SK-N-SH treated with all-trans-retinoic acid at 6 μM for 48 hours (cell line): ENCODE data around the gene HMCN2.

Source experiments
- ATAC-seq: fragments of 200-7000 bp; cut with Tn5 transposase; 3 replicates; pipeline ENCODE4 v1.9.1; 2020; ENCODE audit warnings: mild to moderate bottlenecking, moderate library complexity
- ARNTL ChIP-seq: fragments of 450-650 bp; formaldehyde crosslinking; IDR thresholded peaks from 2 replicates; pipeline ENCODE4 v1.5.0; 2020; ENCODE audit warnings: low read depth, mild to moderate bottlenecking, moderate library complexity, borderline replicate concordance
- BACH2 ChIP-seq: fragments of 250-450 bp; sonication (Bioruptor Pico); IDR thresholded peaks from 2 replicates; pipeline ENCODE4 v1.9.0; 2021; ENCODE audit warnings: mild to moderate bottlenecking, borderline replicate concordance
- CREB5 ChIP-seq: fragments of 250-450 bp; sonication (Bioruptor Pico); IDR thresholded peaks from 2 replicates; pipeline ENCODE4 v1.5.1; 2020; ENCODE audit warnings: low read depth, mild to moderate bottlenecking, moderate library complexity
- CSDC2 ChIP-seq: fragments of 250-450 bp; sonication (Bioruptor Pico); IDR thresholded peaks from 2 replicates; pipeline ENCODE4 v1.5.0; 2020; ENCODE audit warnings: mild to moderate bottlenecking, moderate library complexity
- ESRRG ChIP-seq: fragments of 250-450 bp; sonication (Bioruptor Pico); IDR thresholded peaks from 2 replicates; pipeline ENCODE4 v1.6.1; 2021; ENCODE audit warnings: mild to moderate bottlenecking
- GLIS3 ChIP-seq: fragments of 250-450 bp; sonication (Bioruptor Pico); IDR thresholded peaks from 2 replicates; pipeline ENCODE4 v1.5.0; 2020; ENCODE audit warnings: mild to moderate bottlenecking, moderate library complexity
- ISL1 ChIP-seq: fragments of 250-450 bp; sonication (Bioruptor Pico); IDR thresholded peaks from 2 replicates; pipeline ENCODE4 v2.1.2; 2022; ENCODE audit warnings: mild to moderate bottlenecking, moderate library complexity
- OSR1 ChIP-seq: fragments of 250-450 bp; sonication (Bioruptor Pico); IDR thresholded peaks from 2 replicates; pipeline ENCODE4 v1.8.0; 2022; ENCODE audit warnings: moderate library complexity, mild to moderate bottlenecking, inconsistent platforms
- PATZ1 ChIP-seq: fragments of 250-450 bp; sonication (Bioruptor Pico); IDR thresholded peaks from 2 replicates; pipeline ENCODE4 v1.8.0; 2020; ENCODE audit warnings: mild to moderate bottlenecking, moderate library complexity, borderline replicate concordance
- POU6F1 ChIP-seq: fragments of 250-450 bp; sonication (Bioruptor Pico); IDR thresholded peaks from 2 replicates; pipeline ENCODE4 v1.8.0; 2021; ENCODE audit warnings: low read depth, mild to moderate bottlenecking, moderate library complexity, borderline replicate concordance
- PPARA ChIP-seq: fragments of 250-450 bp; sonication (Bioruptor Pico); IDR thresholded peaks from 2 replicates; pipeline ENCODE4 v1.5.0; 2020; ENCODE audit warnings: mild to moderate bottlenecking, borderline replicate concordance
- RARB ChIP-seq: fragments of 250-450 bp; sonication (Bioruptor Pico); IDR thresholded peaks from 2 replicates; pipeline ENCODE4 v1.8.0; 2021; ENCODE audit warnings: mild to moderate bottlenecking, moderate library complexity
- SNAI2 ChIP-seq: fragments of 250-450 bp; sonication (Bioruptor Pico); IDR thresholded peaks from 2 replicates; pipeline ENCODE4 v1.5.0; 2020; ENCODE audit warnings: mild to moderate bottlenecking, moderate library complexity
- TCF4 ChIP-seq: fragments of 250-450 bp; sonication (Bioruptor Pico); IDR thresholded peaks from 2 replicates; pipeline ENCODE4 v1.8.0; 2021; ENCODE audit warnings: mild to moderate bottlenecking, moderate library complexity, borderline replicate concordance
- TOX ChIP-seq: fragments of 250-450 bp; sonication (Bioruptor Pico); IDR thresholded peaks from 2 replicates; pipeline ENCODE4 v1.8.0; 2021; ENCODE audit warnings: mild to moderate bottlenecking, moderate library complexity, borderline replicate concordance
- ZC3H10 ChIP-seq: fragments of 250-450 bp; sonication (Bioruptor Pico); IDR thresholded peaks from 2 replicates; pipeline ENCODE4 v1.5.1; 2021; ENCODE audit warnings: mild to moderate bottlenecking, moderate library complexity
- ZFP3 ChIP-seq: fragments of 250-450 bp; sonication (Bioruptor Pico); IDR thresholded peaks from 2 replicates; pipeline ENCODE4 v1.5.0; 2020; ENCODE audit warnings: mild to moderate bottlenecking, moderate library complexity
- ZFP30 ChIP-seq: fragments of 450-650 bp; formaldehyde crosslinking; IDR thresholded peaks from 2 replicates; pipeline ENCODE4 v1.5.0; 2022; ENCODE audit warnings: mild to moderate bottlenecking, moderate library complexity
- ZNF565 ChIP-seq: fragments of 450-650 bp; formaldehyde crosslinking; conservative IDR thresholded peaks from 2 replicates; pipeline ENCODE4 v1.5.0; 2020; ENCODE audit warnings: low read depth, mild to moderate bottlenecking, moderate library complexity
- ZNF70 ChIP-seq: fragments of 450-650 bp; formaldehyde crosslinking; IDR thresholded peaks from 2 replicates; pipeline ENCODE4 v1.5.0; 2020; ENCODE audit warnings: mild to moderate bottlenecking, moderate library complexity
- ZNF8 ChIP-seq: fragments of 450-650 bp; formaldehyde crosslinking; IDR thresholded peaks from 2 replicates; pipeline ENCODE4 v1.5.0; 2020; ENCODE audit warnings: mild to moderate bottlenecking, moderate library complexity
- TF ChIP-seq, protein P1 (sequence below): fragments of 250-450 bp; sonication (Bioruptor Pico); IDR thresholded peaks from 2 replicates; pipeline ENCODE4 v1.5.0; 2020; ENCODE audit warnings: mild to moderate bottlenecking, moderate library complexity
- TF ChIP-seq, protein P2 (sequence below): fragments of 250-450 bp; sonication (Bioruptor Pico); IDR thresholded peaks from 2 replicates; pipeline ENCODE4 v1.5.1; 2021; ENCODE audit warnings: mild to moderate bottlenecking, moderate library complexity

HMCN2 gene

DNA sequence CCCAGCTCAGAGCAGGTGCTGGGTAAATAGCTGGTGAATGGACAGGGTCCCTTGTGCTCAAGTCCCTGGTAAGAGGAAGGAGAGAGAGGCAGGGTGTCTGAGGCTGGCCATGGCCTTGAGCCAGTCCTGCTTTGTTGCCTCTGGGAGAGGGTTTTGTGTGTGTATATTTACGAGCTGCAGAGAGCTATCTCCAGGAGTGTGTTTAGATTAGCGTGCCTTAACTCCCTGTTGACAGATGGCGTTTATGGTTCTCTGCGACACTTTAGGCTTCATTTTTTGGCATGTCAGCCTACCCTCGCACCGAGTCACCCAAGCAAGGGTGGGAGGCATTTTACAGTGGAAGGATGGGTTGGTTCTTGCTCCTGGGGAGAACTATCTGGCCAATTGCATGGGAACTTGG, 22.2 kb downstream of the HMCN2 start (continued):
- TF ChIP-seq CREB5 (no peak), ISL1 (no peak), PPARA (CRISPR knock-in tag) (no peak)

DNA sequence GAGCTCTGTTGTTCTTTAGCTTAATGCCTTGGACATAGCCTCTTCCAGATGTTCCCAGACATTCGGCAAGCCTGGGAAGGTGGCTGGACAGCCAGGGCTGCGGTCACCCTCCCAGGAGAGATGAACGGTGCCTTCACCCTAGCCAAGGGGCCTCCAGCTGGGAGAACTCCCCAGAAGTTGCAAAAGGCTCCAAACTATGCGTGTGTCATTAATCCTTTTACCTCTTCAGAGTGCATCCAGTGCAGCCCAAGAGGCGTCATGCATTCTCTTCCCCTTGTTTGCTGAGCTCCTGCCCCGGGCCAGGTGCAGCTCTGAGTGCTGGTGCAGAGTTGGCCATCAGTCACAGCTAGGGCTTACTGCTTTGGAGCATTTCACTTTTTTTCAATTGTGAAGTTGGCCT, 22.8 kb downstream of the HMCN2 start:
- ATAC-seq = no peak
- TF ChIP-seq ZNF565 (no peak), POU6F1 (no peak), GLIS3 (CRISPR knock-in tag) (no peak), TOX (CRISPR knock-in tag) (no peak)

DNA sequence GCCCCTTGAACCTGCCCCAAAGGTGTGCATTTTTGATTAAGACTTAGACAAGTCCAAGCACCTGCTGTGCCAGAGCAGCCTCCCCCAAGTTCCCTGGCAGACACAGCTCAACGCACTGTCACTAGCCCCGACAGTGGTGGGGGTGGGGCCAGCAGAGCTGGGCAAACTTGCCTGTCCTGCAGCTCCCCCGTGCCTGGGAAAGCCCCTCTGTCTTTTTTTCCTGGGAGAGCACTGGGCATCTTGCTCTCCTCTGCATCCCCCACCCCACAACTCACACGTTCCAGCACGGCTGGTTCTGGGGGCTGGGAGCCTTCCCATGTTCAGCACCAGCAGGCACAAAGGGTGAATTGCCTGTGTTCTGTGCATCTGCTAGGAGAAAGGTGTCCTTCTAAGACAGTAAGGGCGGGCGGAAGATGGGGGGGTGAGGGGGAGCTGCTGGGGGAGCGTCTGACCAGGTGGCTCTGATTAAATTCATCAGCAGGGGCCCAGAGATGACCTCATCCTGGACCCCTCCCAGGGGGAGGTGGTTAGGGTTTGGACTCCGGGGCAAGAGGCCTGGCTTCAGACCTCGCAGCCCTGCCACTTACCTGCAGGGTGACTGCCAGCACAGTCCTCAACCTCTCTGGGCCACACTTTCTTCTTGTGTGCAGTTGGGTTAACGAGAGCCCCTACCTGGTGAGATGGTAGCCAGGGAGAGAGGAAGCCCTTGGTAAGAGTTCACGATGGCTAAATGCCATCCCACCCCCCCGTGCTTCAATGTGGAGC, 23.5 kb downstream of the HMCN2 start:
- ATAC-seq = no peak
- TF ChIP-seq PATZ1 (CRISPR knock-in tag) = no peak
- TF ChIP-seq RARB (CRISPR knock-in tag) = no peak
- no peak for TF ChIP-seq ISL1
- TF ChIP-seq TCF4 (CRISPR knock-in tag) = no peak
- TF ChIP-seq BACH2 (CRISPR knock-in tag) = no peak
- no peak for TF ChIP-seq SNAI2 (CRISPR knock-in tag)
- TF ChIP-seq TOX (CRISPR knock-in tag) = no peak
- TF ChIP-seq ZNF70 (CRISPR knock-in tag) = no peak

- TF ChIP-seq ISL1 (no peak), ESRRG (no peak), OSR1 (no peak), PPARA (CRISPR knock-in tag) (no peak), TOX (CRISPR knock-in tag) (no peak), SNAI2 (CRISPR knock-in tag) (no peak), TCF4 (CRISPR knock-in tag) (peak; percentile 89), ZNF70 (CRISPR knock-in tag) (peak; percentile 81), CREB5 (no peak), CSDC2 (CRISPR knock-in tag) (no peak), ZFP3 (CRISPR knock-in tag) (no peak), BACH2 (CRISPR knock-in tag) (no peak), ZNF8 (CRISPR knock-in tag) (no peak), ZFP30 (CRISPR knock-in tag) (no peak), ZC3H10 (CRISPR knock-in tag) (no peak), ZNF565 (no peak), RARB (CRISPR knock-in tag) (no peak), ARNTL (CRISPR knock-in tag) (no peak), GLIS3 (CRISPR knock-in tag) (no peak), POU6F1 (no peak)
- TF ChIP-seq, protein P1, sequence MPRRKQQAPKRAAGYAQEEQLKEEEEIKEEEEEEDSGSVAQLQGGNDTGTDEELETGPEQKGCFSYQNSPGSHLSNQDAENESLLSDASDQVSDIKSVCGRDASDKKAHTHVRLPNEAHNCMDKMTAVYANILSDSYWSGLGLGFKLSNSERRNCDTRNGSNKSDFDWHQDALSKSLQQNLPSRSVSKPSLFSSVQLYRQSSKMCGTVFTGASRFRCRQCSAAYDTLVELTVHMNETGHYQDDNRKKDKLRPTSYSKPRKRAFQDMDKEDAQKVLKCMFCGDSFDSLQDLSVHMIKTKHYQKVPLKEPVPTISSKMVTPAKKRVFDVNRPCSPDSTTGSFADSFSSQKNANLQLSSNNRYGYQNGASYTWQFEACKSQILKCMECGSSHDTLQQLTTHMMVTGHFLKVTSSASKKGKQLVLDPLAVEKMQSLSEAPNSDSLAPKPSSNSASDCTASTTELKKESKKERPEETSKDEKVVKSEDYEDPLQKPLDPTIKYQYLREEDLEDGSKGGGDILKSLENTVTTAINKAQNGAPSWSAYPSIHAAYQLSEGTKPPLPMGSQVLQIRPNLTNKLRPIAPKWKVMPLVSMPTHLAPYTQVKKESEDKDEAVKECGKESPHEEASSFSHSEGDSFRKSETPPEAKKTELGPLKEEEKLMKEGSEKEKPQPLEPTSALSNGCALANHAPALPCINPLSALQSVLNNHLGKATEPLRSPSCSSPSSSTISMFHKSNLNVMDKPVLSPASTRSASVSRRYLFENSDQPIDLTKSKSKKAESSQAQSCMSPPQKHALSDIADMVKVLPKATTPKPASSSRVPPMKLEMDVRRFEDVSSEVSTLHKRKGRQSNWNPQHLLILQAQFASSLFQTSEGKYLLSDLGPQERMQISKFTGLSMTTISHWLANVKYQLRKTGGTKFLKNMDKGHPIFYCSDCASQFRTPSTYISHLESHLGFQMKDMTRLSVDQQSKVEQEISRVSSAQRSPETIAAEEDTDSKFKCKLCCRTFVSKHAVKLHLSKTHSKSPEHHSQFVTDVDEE (CRISPR knock-in tag) = 0 out of 2 replicates have a peak, but pooled peaks have one; percentile 22
- TF ChIP-seq, protein P2, sequence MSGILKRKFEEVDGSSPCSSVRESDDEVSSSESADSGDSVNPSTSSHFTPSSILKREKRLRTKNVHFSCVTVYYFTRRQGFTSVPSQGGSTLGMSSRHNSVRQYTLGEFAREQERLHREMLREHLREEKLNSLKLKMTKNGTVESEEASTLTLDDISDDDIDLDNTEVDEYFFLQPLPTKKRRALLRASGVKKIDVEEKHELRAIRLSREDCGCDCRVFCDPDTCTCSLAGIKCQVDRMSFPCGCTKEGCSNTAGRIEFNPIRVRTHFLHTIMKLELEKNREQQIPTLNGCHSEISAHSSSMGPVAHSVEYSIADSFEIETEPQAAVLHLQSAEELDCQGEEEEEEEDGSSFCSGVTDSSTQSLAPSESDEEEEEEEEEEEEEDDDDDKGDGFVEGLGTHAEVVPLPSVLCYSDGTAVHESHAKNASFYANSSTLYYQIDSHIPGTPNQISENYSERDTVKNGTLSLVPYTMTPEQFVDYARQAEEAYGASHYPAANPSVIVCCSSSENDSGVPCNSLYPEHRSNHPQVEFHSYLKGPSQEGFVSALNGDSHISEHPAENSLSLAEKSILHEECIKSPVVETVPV (CRISPR knock-in tag) = no peak
- ATAC-seq = peak; percentile 26; the same call in 1 of the 3 replicates
Measured at GRCh38 chr9:130289711-130290241, 24.2 kb downstream of the HMCN2 start.
